Lower leg skin (tissue), 3 donors: ENCODE measurements around the gene GABRB2.

Experiments
- POLR2A ChIP-seq, 2 donors: fragments of 450-650 bp; IDR thresholded peaks; one replicate each; pipeline ENCODE4 v1.6.1; 2016 to 2017; ENCODE audit warnings: antibody characterized with exemption in 2 of 2, mild to moderate bottlenecking in 1 of 2, moderate library complexity in 1 of 2
- TF ChIP-seq, protein P1 (sequence below), 3 donors: fragments of 450-650 bp; IDR thresholded peaks; one replicate each; pipeline ENCODE4 v1.5.1; 2016; ENCODE audit warnings: antibody characterized with exemption in 3 of 3, mild to moderate bottlenecking in 3 of 3, moderate library complexity in 2 of 3

DNA sequence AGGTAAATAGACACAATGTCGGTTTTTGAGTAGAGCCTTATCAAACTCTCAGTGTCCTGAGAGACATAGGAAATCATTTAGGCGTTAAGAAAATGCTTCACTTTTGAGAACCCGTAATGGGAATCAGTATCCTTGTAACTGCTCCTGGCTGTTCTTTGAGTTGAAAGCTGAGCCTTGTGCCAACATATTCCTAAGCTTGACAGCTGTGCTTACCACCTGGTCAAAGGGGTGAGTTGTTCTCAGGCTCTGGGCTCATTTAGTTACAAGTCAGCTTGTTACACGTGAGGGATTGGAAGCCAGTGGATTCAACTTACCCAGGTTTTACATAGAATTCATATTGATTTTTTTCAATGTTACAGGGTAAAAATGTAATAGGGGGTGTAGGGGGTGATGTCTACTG is 145.9 kb downstream of the GABRB2 start:
- TF ChIP-seq, protein P1, sequence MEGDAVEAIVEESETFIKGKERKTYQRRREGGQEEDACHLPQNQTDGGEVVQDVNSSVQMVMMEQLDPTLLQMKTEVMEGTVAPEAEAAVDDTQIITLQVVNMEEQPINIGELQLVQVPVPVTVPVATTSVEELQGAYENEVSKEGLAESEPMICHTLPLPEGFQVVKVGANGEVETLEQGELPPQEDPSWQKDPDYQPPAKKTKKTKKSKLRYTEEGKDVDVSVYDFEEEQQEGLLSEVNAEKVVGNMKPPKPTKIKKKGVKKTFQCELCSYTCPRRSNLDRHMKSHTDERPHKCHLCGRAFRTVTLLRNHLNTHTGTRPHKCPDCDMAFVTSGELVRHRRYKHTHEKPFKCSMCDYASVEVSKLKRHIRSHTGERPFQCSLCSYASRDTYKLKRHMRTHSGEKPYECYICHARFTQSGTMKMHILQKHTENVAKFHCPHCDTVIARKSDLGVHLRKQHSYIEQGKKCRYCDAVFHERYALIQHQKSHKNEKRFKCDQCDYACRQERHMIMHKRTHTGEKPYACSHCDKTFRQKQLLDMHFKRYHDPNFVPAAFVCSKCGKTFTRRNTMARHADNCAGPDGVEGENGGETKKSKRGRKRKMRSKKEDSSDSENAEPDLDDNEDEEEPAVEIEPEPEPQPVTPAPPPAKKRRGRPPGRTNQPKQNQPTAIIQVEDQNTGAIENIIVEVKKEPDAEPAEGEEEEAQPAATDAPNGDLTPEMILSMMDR (IDR thresholded peaks at IDR 0.05), result no peak
- TF ChIP-seq POLR2A (IDR thresholded peaks at IDR 0.05), result no peak
